ENCODE data around the gene NOM1.

DNA sequence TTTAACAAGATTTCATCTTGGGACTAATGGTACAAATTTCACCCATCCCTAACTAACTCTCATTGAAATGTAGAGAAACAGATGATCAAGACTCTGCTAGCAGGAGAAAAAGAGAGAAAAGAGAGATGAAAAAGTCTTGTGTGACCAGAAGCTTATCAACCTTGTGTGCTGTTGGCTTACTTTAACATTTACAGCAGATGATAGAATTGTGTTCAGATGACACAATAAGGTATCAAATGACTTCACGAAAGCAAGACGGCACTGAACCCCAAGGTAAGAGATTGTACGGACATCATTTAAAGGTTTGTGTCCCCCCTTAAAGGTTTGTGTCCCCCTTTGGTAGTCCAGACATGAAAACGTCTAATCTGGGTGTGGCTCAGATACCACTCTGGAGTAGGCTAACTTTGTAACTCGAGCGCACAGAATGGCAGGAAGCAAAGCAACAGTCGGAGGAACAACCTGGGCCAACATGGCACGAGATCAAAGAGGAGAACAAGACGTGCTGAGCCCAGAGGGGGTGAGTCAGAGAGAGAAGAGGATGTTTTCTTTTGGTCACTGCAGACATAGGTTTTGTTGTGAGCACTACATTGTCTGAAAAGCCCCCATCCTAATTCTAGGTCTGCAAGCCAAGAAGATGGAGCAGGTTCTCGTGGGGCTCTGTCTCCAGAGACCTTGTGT, 46.1 kb upstream of the NOM1 start:
- no peak for TF ChIP-seq CTCF (IDR thresholded peaks at IDR 0.05; ENCODE audit: low read length)
- TF ChIP-seq EZH2 (optimal IDR thresholded peaks at IDR 0.05; ENCODE audit: low read depth, low read length): no peak
- no peak for TF ChIP-seq EZH2phosphoT487 (IDR thresholded peaks at IDR 0.05; ENCODE audit: low read length)
